Measurements from ENCODE around the gene PLA2G12A. TPM values are rescaled to one million over a fixed set of nuclear protein-coding genes. Genes with fewer than 3 reads are reported as not detected.

PLA2G12A gene
- total RNA-seq, 1 experiment from 2014 or later: 25.8 TPM

- DNase-seq (ENCODE audit: low read depth): peak; percentile 4
Observed at GRCh38 chr4:109729117-109729717, 653 bp downstream of the PLA2G12A start.

- DNase-seq (ENCODE audit: low read depth): no peak
Observed at GRCh38 chr4:109728385-109728784, 1.5 kb downstream of the PLA2G12A start.

- DNase-seq (ENCODE audit: low read depth): no peak
Observed at GRCh38 chr4:109723110-109723509, 6.8 kb downstream of the PLA2G12A start.

GRCh38 chr4:109722357-109722756 is 7.5 kb downstream of the PLA2G12A start:
- no peak for DNase-seq (ENCODE audit: low read depth)

GRCh38 chr4:109721033-109721432 is 8.8 kb downstream of the PLA2G12A start:
- DNase-seq (ENCODE audit: low read depth): peak; percentile 74

- no peak for DNase-seq (ENCODE audit: low read depth)
Observed at GRCh38 chr4:109719604-109720003, 10.3 kb downstream of the PLA2G12A start.

GRCh38 chr4:109718759-109719158 is 11.1 kb downstream of the PLA2G12A start:
- DNase-seq (ENCODE audit: low read depth): no peak

GRCh38 chr4:109713500-109713899 is 16.4 kb downstream of the PLA2G12A start:
- DNase-seq (ENCODE audit: low read depth): no peak

- DNase-seq (ENCODE audit: low read depth): no peak
Observed at GRCh38 chr4:109708990-109709389, 20.9 kb downstream of the PLA2G12A start.

GRCh38 chr4:109708435-109708834 is 21.4 kb downstream of the PLA2G12A start:
- no peak for DNase-seq (ENCODE audit: low read depth)

- no peak for DNase-seq (ENCODE audit: low read depth)
Observed at GRCh38 chr4:109703664-109704361, 26.1 kb downstream of the PLA2G12A start.

- DNase-seq (ENCODE audit: low read depth): peak; percentile 73
Observed at GRCh38 chr4:109702950-109703663, 26.8 kb downstream of the PLA2G12A start, which contains the start of gene CASP6. CASP6 (minus strand) TSS chr4:109703445; CDS start chr4:109703395, 50 bp downstream.

- no peak for DNase-seq (ENCODE audit: low read depth)
Observed at GRCh38 chr4:109701566-109702410, 28.1 kb downstream of the PLA2G12A start.

- no peak for DNase-seq (ENCODE audit: low read depth)
Observed at GRCh38 chr4:109699553-109700225, 30.2 kb downstream of the PLA2G12A start.

GRCh38 chr4:109698656-109699055 is 31.2 kb downstream of the PLA2G12A start:
- DNase-seq (ENCODE audit: low read depth): no peak

- DNase-seq (ENCODE audit: low read depth): peak; percentile 35
Observed at GRCh38 chr4:109691411-109691920, 38.4 kb downstream of the PLA2G12A start.

- no peak for DNase-seq (ENCODE audit: low read depth)
Observed at GRCh38 chr4:109690690-109691410, 39.0 kb downstream of the PLA2G12A start.

GRCh38 chr4:109684727-109685126 is 45.1 kb downstream of the PLA2G12A start:
- DNase-seq (ENCODE audit: low read depth): no peak

- DNase-seq (ENCODE audit: low read depth): no peak
Observed at GRCh38 chr4:109683621-109684253, 46.1 kb downstream of the PLA2G12A start.

GRCh38 chr4:109682875-109683274 is 47.0 kb downstream of the PLA2G12A start:
- DNase-seq (ENCODE audit: low read depth): no peak

Measured in M059J (cell line).